ENCODE results near the gene OCA2.

DNA sequence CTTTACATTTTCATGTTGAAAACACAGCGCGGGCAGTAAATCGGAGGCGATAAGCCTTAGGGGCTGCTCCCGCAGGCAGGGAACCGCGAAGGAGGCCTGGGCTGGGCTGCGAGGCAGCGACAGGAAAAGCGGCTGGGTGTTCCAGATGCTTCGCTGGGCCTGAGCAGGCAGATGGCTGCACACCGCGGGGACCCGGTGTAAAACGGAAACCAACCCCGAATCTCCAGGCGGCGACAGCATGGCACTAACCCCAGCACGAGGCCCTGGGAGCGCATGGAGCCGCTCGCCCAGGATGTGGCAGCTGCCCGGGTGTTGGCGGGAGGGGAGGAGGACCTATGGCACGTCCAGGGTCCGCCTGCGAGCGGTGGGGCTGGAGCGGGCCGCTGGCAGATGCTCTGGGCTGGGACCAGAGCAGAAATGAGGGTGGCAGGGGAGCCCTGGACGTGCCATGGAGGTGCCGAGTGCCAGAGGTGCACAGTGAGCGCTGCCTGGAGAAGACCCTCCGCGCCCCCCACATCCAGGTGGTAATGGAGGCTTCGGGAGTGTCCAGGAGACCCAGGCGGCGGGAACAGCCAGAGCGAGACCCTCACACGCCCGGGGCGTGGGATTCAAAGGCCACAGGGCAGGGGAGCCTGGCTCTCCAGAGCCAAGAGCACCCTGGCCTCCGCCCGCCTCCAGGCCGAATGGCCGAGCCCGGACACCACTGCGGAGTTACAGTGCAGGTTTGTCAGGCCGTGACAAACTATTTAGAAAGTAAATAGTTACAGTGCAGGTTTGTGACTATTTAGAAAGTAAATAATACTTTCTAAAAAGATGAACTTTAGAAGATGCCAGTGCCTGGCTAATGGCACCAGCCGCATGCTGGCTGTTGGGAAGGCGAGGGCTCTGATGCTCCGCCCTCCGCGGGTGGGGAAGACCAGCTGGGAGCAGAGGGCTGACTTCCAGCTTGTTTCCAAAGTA lies 293.6 kb downstream of the OCA2 start:
- TF ChIP-seq POLR2A (IDR thresholded peaks at IDR 0.05) = no peak
- TF ChIP-seq, protein P1, sequence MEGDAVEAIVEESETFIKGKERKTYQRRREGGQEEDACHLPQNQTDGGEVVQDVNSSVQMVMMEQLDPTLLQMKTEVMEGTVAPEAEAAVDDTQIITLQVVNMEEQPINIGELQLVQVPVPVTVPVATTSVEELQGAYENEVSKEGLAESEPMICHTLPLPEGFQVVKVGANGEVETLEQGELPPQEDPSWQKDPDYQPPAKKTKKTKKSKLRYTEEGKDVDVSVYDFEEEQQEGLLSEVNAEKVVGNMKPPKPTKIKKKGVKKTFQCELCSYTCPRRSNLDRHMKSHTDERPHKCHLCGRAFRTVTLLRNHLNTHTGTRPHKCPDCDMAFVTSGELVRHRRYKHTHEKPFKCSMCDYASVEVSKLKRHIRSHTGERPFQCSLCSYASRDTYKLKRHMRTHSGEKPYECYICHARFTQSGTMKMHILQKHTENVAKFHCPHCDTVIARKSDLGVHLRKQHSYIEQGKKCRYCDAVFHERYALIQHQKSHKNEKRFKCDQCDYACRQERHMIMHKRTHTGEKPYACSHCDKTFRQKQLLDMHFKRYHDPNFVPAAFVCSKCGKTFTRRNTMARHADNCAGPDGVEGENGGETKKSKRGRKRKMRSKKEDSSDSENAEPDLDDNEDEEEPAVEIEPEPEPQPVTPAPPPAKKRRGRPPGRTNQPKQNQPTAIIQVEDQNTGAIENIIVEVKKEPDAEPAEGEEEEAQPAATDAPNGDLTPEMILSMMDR (IDR thresholded peaks at IDR 0.05) = no peak

All from heart left ventricle (tissue), 13 donors.